GM19463 (cell line): ENCODE data around the gene TRAPPC4.
A peak's percentile ranks its signal among the peaks of the same experiment; 100 is the strongest.
"Not testable (repeated sequence)": the region's sequence is repeated elsewhere in the genome, so short reads cannot be mapped to it uniquely, and the experiment has no call there.

ENCODE experiments used
- ATAC-seq: cut with Tn5 transposase; IDR thresholded peaks from one replicate; pipeline ENCODE4 v1.9.1; 2021; ENCODE audit warnings: mild to moderate bottlenecking, moderate library complexity; ENCODE audit not compliant: unreplicated experiment

Gene TRAPPC4

GRCh38 chr11:119018074-119018938 is at the start of gene TRAPPC4, which contains the start of gene RPS25:
TSS of gene TRAPPC4 (plus strand) at chr11:119018766. CDS start at chr11:119018796, 30 bp downstream.
TSS of gene RPS25 (minus strand) at chr11:119018343. CDS start at chr11:119018284, 59 bp downstream.
- ATAC-seq = peak; percentile 89

GRCh38 chr11:118969508-118969907 is 49.1 kb upstream of the TRAPPC4 start:
- ATAC-seq = not testable (repeated sequence)

- no peak for ATAC-seq
Observed at GRCh38 chr11:118971646-118972045, 46.9 kb upstream of the TRAPPC4 start, which contains the start of gene FOXR1. TSS of gene FOXR1 (plus strand) at chr11:118971761. CDS start at chr11:118971932, 171 bp downstream.

- no peak for ATAC-seq
Observed at GRCh38 chr11:118973985-118974384, 44.6 kb upstream of the TRAPPC4 start.

GRCh38 chr11:118975771-118976709 is 42.5 kb upstream of the TRAPPC4 start:
- no peak for ATAC-seq

GRCh38 chr11:118979434-118979833 is 39.1 kb upstream of the TRAPPC4 start:
- no peak for ATAC-seq

- ATAC-seq = no peak
Observed at GRCh38 chr11:118980191-118980881, 38.2 kb upstream of the TRAPPC4 start.

GRCh38 chr11:118984337-118984736 is 34.2 kb upstream of the TRAPPC4 start:
- not testable (repeated sequence) for ATAC-seq

GRCh38 chr11:118984825-118985224 is 33.7 kb upstream of the TRAPPC4 start:
- ATAC-seq = no peak

GRCh38 chr11:118988280-118988679 is 30.3 kb upstream of the TRAPPC4 start:
- ATAC-seq = no peak

- ATAC-seq = not testable (repeated sequence)
Observed at GRCh38 chr11:118991486-118992038, 27.0 kb upstream of the TRAPPC4 start.

GRCh38 chr11:118996926-118997626 is 21.5 kb upstream of the TRAPPC4 start:
- ATAC-seq = no peak

- peak; percentile 93 for ATAC-seq
Observed at GRCh38 chr11:118997627-118998387, 20.8 kb upstream of the TRAPPC4 start, which contains the start of gene CENATAC. TSS of gene CENATAC (plus strand) at chr11:118998138. CDS start at chr11:118998198, 60 bp downstream.

- peak; percentile 4 for ATAC-seq
Observed at GRCh38 chr11:118998388-118998717, 20.2 kb upstream of the TRAPPC4 start.

GRCh38 chr11:118998822-118999221 is 19.7 kb upstream of the TRAPPC4 start:
- no peak for ATAC-seq

- ATAC-seq = no peak
Observed at GRCh38 chr11:119000906-119001305, 17.7 kb upstream of the TRAPPC4 start.

- no peak for ATAC-seq
Observed at GRCh38 chr11:119006656-119007055, 11.9 kb upstream of the TRAPPC4 start.

- no peak for ATAC-seq
Observed at GRCh38 chr11:119011476-119012053, 7.0 kb upstream of the TRAPPC4 start.
